Uterus (tissue), 4 donors: ENCODE measurements around the gene ACTRT2. TPM values are rescaled to one million over a fixed set of nuclear protein-coding genes. Genes with fewer than 3 reads are reported as not detected.

Experiments
- DNase-seq, 2 donors: peaks; one replicate each; pipeline ENCODE4 v3.0.0-alpha.2; 2019 to 2020
- H3K27ac ChIP-seq, 2 donors: fragments of 200-600 bp; sonication (generic); 1 replicate in 1 of 2; 2 replicates in 1 of 2; pipeline ENCODE4 v1.5.1; 2016 to 2018
- H3K27me3 ChIP-seq, 2 donors: fragments of 200-600 bp; sonication (generic); one replicate each; pipeline ENCODE4 v1.5.1; 2018 to 2019; ENCODE audit warnings: control low read depth in 1 of 2
- H3K36me3 ChIP-seq, 2 donors: fragments of 200-600 bp; sonication (generic); one replicate each; pipeline ENCODE4 v1.5.1; 2019; ENCODE audit warnings: control low read depth in 1 of 2
- H3K4me1 ChIP-seq, 2 donors: fragments of 200-600 bp; sonication (generic); one replicate each; pipeline ENCODE4 v1.5.1; 2018 to 2019; ENCODE audit warnings: control low read depth in 1 of 2
- H3K4me3 ChIP-seq, 2 donors: fragments of 200-600 bp; sonication (generic); 1 replicate in 1 of 2; 2 replicates in 1 of 2; pipeline ENCODE4 v1.5.1; 2018 to 2019; ENCODE audit warnings: mild to moderate bottlenecking in 1 of 2
- H3K9me3 ChIP-seq, 2 donors: fragments of 200-600 bp; sonication (generic); one replicate each; pipeline ENCODE4 v1.5.1; 2019; ENCODE audit warnings: control low read depth in 1 of 2
- CTCF ChIP-seq, 4 experiments: fragments of 200-600 bp in 2 of 4; fragments of 450-650 bp in 2 of 4; sonication (generic) in 2 of 4; IDR thresholded peaks; one replicate each; pipeline ENCODE4 v1.5.1; 2016 to 2019; ENCODE audit warnings: antibody characterized with exemption in 4 of 4, mild to moderate bottlenecking in 2 of 4, moderate library complexity in 1 of 4
- POLR2A ChIP-seq, 2 donors: fragments of 450-650 bp; IDR thresholded peaks; one replicate each; pipeline ENCODE4 v1.6.1; 2016; ENCODE audit warnings: antibody characterized with exemption in 2 of 2, mild to moderate bottlenecking in 1 of 2, moderate library complexity in 1 of 2
- intact Hi-C: fragments of 100-400 bp; cut with DNase I; formaldehyde crosslinking; loops from one replicate; pipeline ENCODE4 v1.15.1; 2023; ENCODE audit warnings: low total_unique reads
- total RNA-seq, 4 donors: library from RNA; depleted of rRNA in 3 of 4; stranded (reverse); fragments of >200 nt in 3 of 4; gene quantifications; one replicate each; pipeline versions ENCODE4 v1.1.0 to v1.2.4, GENCODE V29; 2014 to 2023
- donor health status: DM: yes; HTN: yes; CAD: no.

Gene ACTRT2
- total RNA-seq, 4 donors from 2014 or later: not detected

- Histone ChIP-seq H3K36me3 (no peaks in the 10 kb centered on the region), H3K4me3 (no peak overlapping the region), H3K27me3 (no peaks in the 10 kb centered on the region), H3K9me3 (no peaks in the 10 kb centered on the region), H3K27ac (no peak overlapping the region), H3K4me1 (no peaks in the 10 kb centered on the region)
- no peak for DNase-seq
- TF ChIP-seq POLR2A (IDR thresholded peaks at IDR 0.05) (no peak), CTCF (IDR thresholded peaks at IDR 0.05) (no peak)
- intact Hi-C loops: no loop called here
These were observed 20.4 kb upstream of the ACTRT2 start for GRCh38 chr1:3000671-3001470.

- no peak for TF ChIP-seq CTCF (IDR thresholded peaks at IDR 0.05)
- H3K36me3 ChIP-seq: no peaks in the 10 kb centered on the region
- intact Hi-C loops: no loop called here
- H3K4me3 ChIP-seq: no peak overlapping the region
- no peaks in the 10 kb centered on the region for H3K4me1 ChIP-seq
- DNase-seq: no peak
- no peak overlapping the region for H3K27ac ChIP-seq
- H3K27me3 ChIP-seq: no peaks in the 10 kb centered on the region
- H3K9me3 ChIP-seq: no peaks in the 10 kb centered on the region
These were observed 19.6 kb upstream of the ACTRT2 start for GRCh38 chr1:3001471-3002348.

GRCh38 chr1:3002349-3003038, 18.8 kb upstream of the ACTRT2 start:
- H3K36me3 ChIP-seq: no peaks in the 10 kb centered on the region
- no peak overlapping the region for H3K4me3 ChIP-seq
- no peak overlapping the region for H3K27ac ChIP-seq
- H3K9me3 ChIP-seq: no peaks in the 10 kb centered on the region
- no peak for DNase-seq
- H3K27me3 ChIP-seq: no peaks in the 10 kb centered on the region
- H3K4me1 ChIP-seq: no peaks in the 10 kb centered on the region
- intact Hi-C loops: no loop called here
- TF ChIP-seq CTCF (IDR thresholded peaks at IDR 0.05) (no peak), POLR2A (IDR thresholded peaks at IDR 0.05) (no peak)

- Histone ChIP-seq H3K9me3 (peaks cover 0 to 3% of the 10 kb centered on the region in 2 donors), H3K4me3 (no peak overlapping the region), H3K27me3 (no peaks in the 10 kb centered on the region), H3K36me3 (no peaks in the 10 kb centered on the region), H3K27ac (no peak overlapping the region), H3K4me1 (no peaks in the 10 kb centered on the region)
- no peak for TF ChIP-seq CTCF (IDR thresholded peaks at IDR 0.05)
- no peak for TF ChIP-seq POLR2A (IDR thresholded peaks at IDR 0.05)
- intact Hi-C loops: no loop called here
- no peak for DNase-seq
These were observed 18.0 kb upstream of the ACTRT2 start for GRCh38 chr1:3003039-3003940.
